GM19193 (cell line): ENCODE measurements around the gene COTL1.

Source experiments
- POLR2A ChIP-seq: IDR thresholded peaks from 4 replicates; pipeline ENCODE4 v1.6.1; 2011; ENCODE audit not compliant: insufficient read depth, insufficient read length; ENCODE audit errors: extremely low read depth

The COTL1 gene

DNA sequence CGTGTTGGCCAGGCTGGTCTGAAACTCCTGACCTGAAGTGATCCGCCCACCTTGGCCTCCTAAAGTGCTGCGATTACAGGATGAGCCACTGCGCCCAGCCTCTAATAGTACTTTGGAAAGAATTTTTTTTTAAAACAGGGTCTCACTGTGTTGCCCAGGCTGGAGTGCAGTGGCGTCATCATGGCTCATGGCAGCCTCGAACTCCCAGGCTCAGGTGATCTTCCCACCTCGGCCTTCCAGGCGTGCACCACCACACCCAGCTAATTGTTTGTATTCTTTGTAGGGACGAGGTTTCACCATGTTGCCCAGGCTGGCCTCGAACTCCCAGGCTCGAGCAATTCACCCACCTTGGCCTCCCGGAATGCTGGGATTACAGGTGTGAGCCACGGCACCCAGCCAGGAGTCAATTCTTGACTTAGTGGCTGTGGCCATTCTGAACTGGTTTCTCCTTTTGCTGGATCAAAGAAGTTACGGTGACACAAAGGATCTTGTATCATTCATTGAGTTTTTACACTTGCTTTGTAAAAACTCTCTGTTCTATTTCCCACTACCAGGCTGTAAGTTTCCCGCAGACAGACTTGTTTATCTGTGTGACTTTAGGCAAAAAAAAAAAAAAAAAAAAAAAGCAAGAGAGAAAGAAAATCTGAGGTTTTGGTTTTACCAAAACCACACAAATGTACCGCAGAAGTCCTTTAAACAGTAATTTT is 12.7 kb upstream of the COTL1 start:
- no peak for TF ChIP-seq POLR2A

GRCh38 chr16:84630009-84630408 is 12.1 kb upstream of the COTL1 start:
- TF ChIP-seq POLR2A = no peak

DNA sequence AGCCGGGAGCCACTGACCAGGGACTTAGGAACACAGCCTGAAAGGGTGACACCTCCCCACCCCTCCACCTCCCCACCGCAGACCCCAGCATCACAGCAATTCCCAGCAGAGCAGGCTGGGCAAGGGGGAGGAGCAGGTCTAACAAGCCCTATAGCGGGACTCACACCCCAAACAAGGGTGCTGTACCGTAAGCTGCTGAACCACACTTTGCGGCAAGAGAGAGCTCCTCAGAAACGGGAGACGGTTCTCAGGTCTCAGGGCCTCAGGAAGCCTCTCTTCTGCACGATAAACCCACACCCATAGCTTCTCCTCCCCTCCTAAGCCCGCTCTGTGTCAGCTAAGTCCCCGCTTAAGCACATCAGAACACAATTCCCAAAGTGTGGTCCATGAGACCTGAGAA is 11.7 kb upstream of the COTL1 start:
- TF ChIP-seq POLR2A = no peak

DNA sequence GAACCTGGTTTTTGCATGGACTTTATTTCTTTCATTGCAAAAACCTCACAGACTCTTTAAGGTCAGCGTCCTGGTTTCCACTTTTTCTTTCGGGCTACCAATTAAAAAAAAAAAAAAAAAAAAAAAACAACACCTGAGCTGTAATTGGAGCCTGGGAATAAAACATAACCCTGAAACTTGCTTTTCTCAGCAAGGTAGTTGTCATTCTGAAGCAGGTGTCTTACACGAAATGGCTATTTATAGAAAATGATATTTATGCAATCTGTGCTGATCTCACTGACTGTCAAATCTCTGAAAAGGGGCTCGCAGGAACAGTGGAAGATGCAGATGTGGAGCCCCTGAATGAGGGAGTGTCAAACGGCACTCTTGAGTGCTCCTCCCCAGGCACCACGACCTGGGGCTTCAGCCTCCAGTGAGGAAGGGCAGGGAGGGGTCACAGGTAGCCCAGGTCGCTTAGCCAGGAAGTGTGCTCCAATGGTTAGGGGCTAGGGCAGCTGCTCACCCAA is 10.4 kb upstream of the COTL1 start:
- no peak for TF ChIP-seq POLR2A

GRCh38 chr16:84625556-84625955 is 7.7 kb upstream of the COTL1 start:
- TF ChIP-seq POLR2A = no peak

- TF ChIP-seq POLR2A = no peak
Observed at GRCh38 chr16:84618581-84619460, 943 bp upstream of the COTL1 start.

DNA sequence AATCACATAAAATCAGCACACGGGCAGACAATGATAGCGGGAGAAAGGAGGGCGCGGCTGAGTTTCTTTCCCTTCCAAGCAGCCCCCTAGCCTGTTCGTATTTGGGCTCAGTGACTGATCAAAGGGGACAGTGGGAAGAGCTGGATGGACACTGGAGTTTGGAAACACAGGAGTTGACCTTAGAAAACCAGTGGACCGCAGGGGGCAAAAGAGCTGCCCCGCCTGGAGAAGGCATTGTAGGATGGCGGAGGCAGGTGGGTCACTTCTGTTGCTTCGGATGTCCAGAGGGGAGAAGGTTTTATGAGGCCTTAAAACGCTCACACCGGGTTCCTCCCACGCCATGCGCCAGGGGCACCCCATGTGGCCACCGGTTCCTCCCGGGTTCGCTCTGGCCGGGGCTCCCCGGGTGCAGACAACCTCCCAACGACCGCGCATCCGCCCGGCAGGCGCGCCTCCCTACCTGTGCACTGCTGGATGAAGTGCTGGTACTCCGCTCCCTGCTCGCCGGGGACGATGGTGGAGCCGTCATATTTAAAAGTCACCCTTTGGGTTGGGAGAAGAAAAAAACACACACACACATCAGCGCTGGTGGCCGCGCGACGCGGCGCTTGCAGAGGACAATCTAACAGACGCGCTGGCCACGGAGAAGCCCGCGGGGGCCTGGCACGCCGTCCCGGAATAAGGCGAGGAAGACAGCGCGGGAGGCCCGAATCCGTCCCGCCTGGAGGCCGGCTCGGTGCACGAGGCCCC is 662 bp downstream of the COTL1 start:
- TF ChIP-seq POLR2A = no peak

GRCh38 chr16:84616515-84616914 is 1.4 kb downstream of the COTL1 start:
- no peak for TF ChIP-seq POLR2A

DNA sequence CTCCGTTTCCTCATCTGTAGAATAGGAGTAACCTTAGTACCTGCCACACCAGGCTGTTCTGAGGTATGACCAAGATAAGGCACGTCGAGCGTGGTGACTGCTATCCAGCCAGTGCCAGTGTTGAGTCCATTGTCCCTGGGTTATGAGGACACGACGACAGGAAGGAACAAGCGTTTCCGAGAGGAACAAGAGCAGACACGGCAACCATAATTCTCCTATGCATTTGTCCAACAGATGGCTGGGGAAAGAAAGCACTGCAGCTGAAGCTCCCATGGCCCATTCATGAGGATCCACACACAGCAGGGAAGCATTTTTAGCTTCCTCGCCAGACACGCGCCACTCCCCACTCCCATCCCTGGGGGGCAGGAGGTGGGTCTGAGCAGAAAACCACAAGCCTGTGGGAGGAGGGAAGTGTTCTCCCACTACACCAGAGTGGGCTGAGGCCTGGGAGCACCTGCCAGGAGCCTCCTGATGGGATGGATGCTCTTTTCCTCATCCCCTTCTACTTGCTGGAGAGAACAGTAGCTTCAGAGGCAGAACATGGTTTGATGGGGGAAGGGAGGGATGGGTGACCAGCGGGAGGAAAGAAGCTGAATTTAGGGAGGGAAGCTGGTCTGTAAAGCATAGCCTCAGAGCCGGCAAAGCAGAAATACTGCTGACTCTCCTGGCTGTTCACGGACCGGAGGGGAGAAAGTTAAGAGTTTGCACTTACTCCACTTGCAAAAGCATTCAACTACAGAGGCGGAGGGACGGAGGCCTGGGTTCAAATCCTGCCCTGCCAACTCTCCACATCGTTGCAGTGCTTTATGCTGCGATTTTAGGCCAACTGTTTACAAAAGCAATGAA is 2.7 kb downstream of the COTL1 start:
- TF ChIP-seq POLR2A = no peak

DNA sequence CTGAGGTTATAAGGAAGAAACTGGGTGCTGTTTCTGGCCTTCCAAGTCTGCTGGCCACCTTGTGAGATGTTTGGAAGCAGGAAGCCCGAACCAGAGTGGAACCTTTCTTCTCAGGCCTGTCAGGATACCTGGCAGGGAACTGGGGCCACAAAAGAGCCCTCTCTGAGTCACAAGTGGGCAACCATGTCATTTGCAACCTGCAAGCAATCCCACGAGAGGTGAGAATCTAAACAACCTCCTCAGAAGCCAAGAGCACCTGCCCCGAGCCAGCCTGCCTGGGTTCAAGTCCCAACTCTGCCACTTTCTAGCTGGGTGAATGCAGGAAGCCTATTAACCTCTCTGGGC is 3.3 kb downstream of the COTL1 start:
- TF ChIP-seq POLR2A = no peak

GRCh38 chr16:84614073-84614459 is 3.8 kb downstream of the COTL1 start:
- no peak for TF ChIP-seq POLR2A

DNA sequence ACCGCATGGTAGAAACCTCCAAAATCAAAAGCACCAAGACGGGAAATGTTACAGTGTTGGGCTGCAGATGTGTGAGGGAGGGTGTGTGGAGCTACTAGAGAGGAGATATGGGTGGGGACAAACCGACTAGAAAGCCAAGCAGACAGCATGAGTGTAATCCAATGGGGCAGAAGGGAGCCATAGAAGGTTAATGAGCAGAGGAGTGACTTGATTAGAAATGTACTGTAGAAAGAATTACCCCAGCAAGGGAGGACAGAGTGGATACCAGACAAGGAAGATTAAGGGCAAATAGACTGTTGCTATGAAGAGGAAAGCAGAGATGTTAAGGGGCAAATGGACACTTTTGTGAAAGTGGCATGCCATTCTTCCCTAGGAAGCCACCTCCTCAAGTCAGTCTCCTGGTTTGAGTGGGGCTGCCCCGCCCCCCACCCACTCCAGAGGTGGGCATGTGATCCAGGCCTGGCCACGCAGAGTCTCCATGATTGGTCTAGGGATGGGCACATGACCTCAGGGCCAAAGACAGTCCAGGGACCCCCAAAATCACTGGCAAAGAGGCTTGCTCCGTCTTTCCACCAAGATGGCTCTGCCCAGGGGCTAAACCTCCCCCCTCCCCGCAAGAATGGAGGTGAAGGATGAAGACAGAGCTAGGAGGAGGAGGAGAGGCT is 4.3 kb downstream of the COTL1 start:
- TF ChIP-seq POLR2A = no peak

GRCh38 chr16:84612686-84613085 is 5.2 kb downstream of the COTL1 start:
- TF ChIP-seq POLR2A = no peak

DNA sequence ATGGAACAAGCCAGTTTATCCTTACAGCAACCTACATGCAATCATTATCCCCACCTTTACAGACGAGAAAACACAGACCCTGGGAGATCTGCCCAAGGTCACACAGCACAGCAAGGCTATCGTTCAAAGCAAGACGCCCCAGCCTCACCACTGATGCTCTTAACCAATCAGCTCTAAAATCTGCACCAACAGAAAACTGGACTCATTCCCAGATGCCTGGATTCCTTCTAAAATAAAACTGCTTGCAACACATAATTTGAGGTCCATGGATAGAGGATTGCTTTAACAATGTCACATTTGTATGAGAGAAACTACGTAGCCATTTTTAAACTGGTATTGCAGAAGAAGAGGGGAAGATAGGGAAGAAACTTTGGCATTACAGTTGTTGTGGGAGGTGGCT is 6.8 kb downstream of the COTL1 start:
- TF ChIP-seq POLR2A = no peak
